SU-DHL-6 (cell line): ENCODE results near the gene LTBP4.

Source experiments
- H2AFZ ChIP-seq: fragments of 200-600 bp; sonication (generic); 2 replicates; pipeline ENCODE4 v1.6.1; 2014; ENCODE audit warnings: low read depth, mild to moderate bottlenecking, moderate library complexity, mixed read lengths, antibody characterized with exemption, low read length; ENCODE audit not compliant: severe bottlenecking
- H3F3A ChIP-seq: fragments of 200-600 bp; shearing (Covaris generic); 2 replicates; pipeline ENCODE4 v1.6.0; 2016; ENCODE audit warnings: antibody characterized with exemption, mild to moderate bottlenecking; ENCODE audit not compliant: insufficient read depth
- H3K27ac ChIP-seq: fragments of 200-600 bp; sonication (generic); 2 replicates; pipeline ENCODE4 v1.5.1; 2016; ENCODE audit warnings: low read depth, mild to moderate bottlenecking, low read length, moderate library complexity, mixed read lengths
- H3K27me3 ChIP-seq: fragments of 200-600 bp; sonication (generic), shearing (Covaris generic); 2 replicates; pipeline ENCODE4 v1.6.0; 2014; ENCODE audit warnings: mild to moderate bottlenecking, low read length
- H3K36me3 ChIP-seq: fragments of 200-600 bp; sonication (generic); 2 replicates; pipeline ENCODE4 v1.6.1; 2014; ENCODE audit warnings: mild to moderate bottlenecking, low read length, mixed read lengths
- H3K4me2 ChIP-seq: fragments of 300-600, 200-600 bp; shearing (Covaris generic), sonication (generic); 2 replicates; pipeline ENCODE4 v1.6.0; 2014; ENCODE audit warnings: low read length, low read depth, mild to moderate bottlenecking; ENCODE audit not compliant: poor library complexity, severe bottlenecking
- H3K4me3 ChIP-seq: fragments of 200-600 bp; sonication (generic); 2 replicates; pipeline ENCODE4 v1.5.1; 2014; ENCODE audit warnings: antibody characterized with exemption, low read length, mild to moderate bottlenecking, mixed read lengths; ENCODE audit not compliant: insufficient read depth, poor library complexity, severe bottlenecking
- H3K79me2 ChIP-seq: fragments of 200-600 bp; sonication (generic); 2 replicates; pipeline ENCODE4 v1.6.1; 2014; ENCODE audit warnings: mild to moderate bottlenecking, low read length, moderate library complexity; ENCODE audit not compliant: insufficient read depth
- H3K9ac ChIP-seq: fragments of 200-600 bp; sonication (generic); 2 replicates; pipeline ENCODE4 v1.7.0; 2014; ENCODE audit warnings: mild to moderate bottlenecking, low read length
- H3K9me2 ChIP-seq: fragments of 200-600 bp; sonication (generic); replicated peaks from 2 replicates; pipeline ENCODE4 v1.6.1; 2014; ENCODE audit warnings: low read length; ENCODE audit not compliant: insufficient read depth
- H3K9me3 ChIP-seq: fragments of 200-600 bp; sonication (generic); 2 replicates; pipeline ENCODE4 v1.6.1; 2014; ENCODE audit warnings: low read length, mixed read lengths; ENCODE audit not compliant: insufficient read depth
- H4K20me1 ChIP-seq: fragments of 200-600 bp; sonication (generic); 2 replicates; pipeline ENCODE4 v1.6.1; 2014; ENCODE audit warnings: low read depth, mild to moderate bottlenecking, antibody characterized with exemption, low read length, moderate library complexity, mixed read lengths
- CTCF ChIP-seq: fragments of 200-600 bp; sonication (generic); IDR thresholded peaks from one replicate; pipeline ENCODE4 v1.5.1; 2017; ENCODE audit warnings: antibody characterized with exemption, mild to moderate bottlenecking, low read length, moderate library complexity; ENCODE audit not compliant: insufficient read depth, poor library complexity, severe bottlenecking
- EZH2phosphoT487 ChIP-seq: fragments of 200-600 bp; sonication (generic), shearing (Covaris generic); conservative IDR thresholded peaks from 2 replicates; pipeline ENCODE4 v1.6.1; 2018; ENCODE audit warnings: mild to moderate bottlenecking, antibody characterized with exemption, low read length, moderate library complexity, mixed read lengths

The LTBP4 gene

GRCh38 chr19:40666803-40667438, 65.8 kb downstream of the LTBP4 start:
- Histone ChIP-seq H3F3A (0 out of 2 replicates have a peak, but pooled peaks cover 4% of the 10 kb centered on the region), H4K20me1 (no peaks in the 10 kb centered on the region), H2AFZ (no peak overlapping the region), H3K27ac (no peak overlapping the region), H3K9ac (no peak overlapping the region), H3K4me3 (no peak overlapping the region), H3K79me2 (no peaks in the 10 kb centered on the region), H3K27me3 (no peaks in the 10 kb centered on the region), H3K9me3 (peaks cover 10% of the 10 kb centered on the region; the same call in 1 of the 2 replicates), H3K4me2 (no peak overlapping the region), H3K36me3 (no peaks in the 10 kb centered on the region; the same call in 1 of the 2 replicates), H3K9me2 (no peaks in the 10 kb centered on the region)
- TF ChIP-seq EZH2phosphoT487 (no peak), CTCF (no peak)

DNA sequence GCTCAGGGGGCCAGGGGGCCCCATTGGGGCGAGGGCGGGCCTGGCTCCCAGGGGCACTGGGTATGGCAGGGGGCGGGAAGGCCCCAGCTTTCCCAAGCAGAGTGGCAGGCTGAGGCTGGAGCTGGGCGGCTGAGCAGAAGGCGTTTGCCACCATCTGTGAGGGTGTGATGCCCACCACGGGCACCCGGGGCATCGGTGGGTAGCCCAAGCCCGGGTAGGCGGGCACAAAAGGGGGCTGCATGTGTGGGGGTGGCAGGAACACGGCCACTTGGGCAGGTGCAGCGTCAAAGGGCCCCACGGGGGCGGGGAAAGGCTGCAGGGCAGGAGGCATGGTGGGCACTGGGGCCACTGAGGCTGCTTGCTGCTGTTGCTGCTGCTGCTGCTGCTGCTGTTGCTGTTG, 66.4 kb downstream of the LTBP4 start:
- Histone ChIP-seq H3K9ac (no peak overlapping the region), H3K36me3 (no peaks in the 10 kb centered on the region; the same call in 1 of the 2 replicates), H3K4me2 (no peak overlapping the region), H3K9me2 (no peaks in the 10 kb centered on the region), H3K79me2 (no peaks in the 10 kb centered on the region), H3K4me3 (no peak overlapping the region), H3F3A (0 out of 2 replicates have a peak, but pooled peaks cover 4% of the 10 kb centered on the region), H4K20me1 (no peaks in the 10 kb centered on the region), H3K27ac (no peak overlapping the region), H3K9me3 (peaks cover 10% of the 10 kb centered on the region; the same call in 1 of the 2 replicates), H3K27me3 (no peaks in the 10 kb centered on the region), H2AFZ (no peak overlapping the region)
- TF ChIP-seq EZH2phosphoT487 (no peak), CTCF (no peak)

GRCh38 chr19:40668991-40669614, 67.9 kb downstream of the LTBP4 start:
- Histone ChIP-seq H3K4me2 (no peak overlapping the region), H4K20me1 (no peaks in the 10 kb centered on the region), H3K36me3 (no peaks in the 10 kb centered on the region; the same call in 1 of the 2 replicates), H3F3A (no peaks in the 10 kb centered on the region), H3K9me3 (peaks cover 10% of the 10 kb centered on the region; the same call in 1 of the 2 replicates), H3K27ac (no peak overlapping the region), H3K79me2 (no peaks in the 10 kb centered on the region), H2AFZ (no peak overlapping the region), H3K27me3 (no peaks in the 10 kb centered on the region), H3K9ac (no peak overlapping the region), H3K4me3 (no peak overlapping the region), H3K9me2 (no peaks in the 10 kb centered on the region)
- TF ChIP-seq EZH2phosphoT487 (no peak), CTCF (no peak)
